ENCODE measurements around the gene UVRAG.

UVRAG gene

DNA sequence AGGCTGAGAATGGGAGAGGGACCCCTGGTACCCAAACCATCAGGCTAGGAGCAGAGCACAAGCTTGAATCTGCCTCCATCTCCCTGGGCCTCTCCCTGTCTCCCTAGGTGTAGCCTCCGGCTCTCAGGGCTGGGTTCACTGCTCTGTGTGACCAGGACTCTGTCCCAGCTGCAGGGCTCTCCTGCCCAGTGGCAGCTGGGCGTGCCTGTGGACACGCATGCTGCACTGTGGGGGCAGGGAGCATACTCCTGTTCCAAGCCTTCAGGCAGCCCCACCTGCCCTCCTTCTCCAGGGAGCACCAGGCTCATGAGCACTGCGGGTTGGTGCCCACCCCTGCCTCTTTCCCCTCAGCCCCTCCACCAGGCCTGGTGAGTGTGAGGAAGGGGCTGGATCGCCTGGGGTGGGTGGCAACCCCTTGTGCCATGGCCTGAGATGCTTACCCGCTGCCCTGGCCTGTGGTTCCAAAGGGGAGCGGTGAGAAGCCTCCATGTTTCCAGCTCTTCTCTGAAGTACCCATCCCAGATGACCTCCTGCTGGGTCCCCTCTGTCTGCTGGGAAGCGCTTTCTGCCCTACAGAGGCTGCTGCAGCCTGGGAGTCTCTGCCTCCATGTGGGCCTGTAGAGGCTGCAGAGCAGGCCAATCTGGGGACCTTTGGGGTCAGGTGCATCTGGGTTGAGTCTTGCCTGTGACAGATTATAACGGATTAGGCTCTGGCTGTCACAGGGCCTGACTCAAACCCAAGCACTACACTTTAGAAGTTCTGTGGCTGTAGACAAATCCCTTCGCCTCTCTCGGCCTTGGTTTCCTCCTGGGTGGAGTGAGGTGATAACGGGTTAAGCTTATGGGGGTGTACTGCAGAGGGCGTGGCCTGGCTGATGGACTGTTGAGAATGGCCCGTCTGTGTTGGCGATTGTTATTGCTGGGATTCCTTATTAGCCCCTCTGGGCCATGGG, 347.6 kb downstream of the UVRAG start:
- DNase-seq (ENCODE audit: low read depth in 2 of 2) = no peak
- no peak overlapping the region for H3K4me3 ChIP-seq (replicated peaks in 1 of 2; ENCODE audit: low read depth in 2 of 2, low read length in 2 of 2)
- TF ChIP-seq, protein P1, sequence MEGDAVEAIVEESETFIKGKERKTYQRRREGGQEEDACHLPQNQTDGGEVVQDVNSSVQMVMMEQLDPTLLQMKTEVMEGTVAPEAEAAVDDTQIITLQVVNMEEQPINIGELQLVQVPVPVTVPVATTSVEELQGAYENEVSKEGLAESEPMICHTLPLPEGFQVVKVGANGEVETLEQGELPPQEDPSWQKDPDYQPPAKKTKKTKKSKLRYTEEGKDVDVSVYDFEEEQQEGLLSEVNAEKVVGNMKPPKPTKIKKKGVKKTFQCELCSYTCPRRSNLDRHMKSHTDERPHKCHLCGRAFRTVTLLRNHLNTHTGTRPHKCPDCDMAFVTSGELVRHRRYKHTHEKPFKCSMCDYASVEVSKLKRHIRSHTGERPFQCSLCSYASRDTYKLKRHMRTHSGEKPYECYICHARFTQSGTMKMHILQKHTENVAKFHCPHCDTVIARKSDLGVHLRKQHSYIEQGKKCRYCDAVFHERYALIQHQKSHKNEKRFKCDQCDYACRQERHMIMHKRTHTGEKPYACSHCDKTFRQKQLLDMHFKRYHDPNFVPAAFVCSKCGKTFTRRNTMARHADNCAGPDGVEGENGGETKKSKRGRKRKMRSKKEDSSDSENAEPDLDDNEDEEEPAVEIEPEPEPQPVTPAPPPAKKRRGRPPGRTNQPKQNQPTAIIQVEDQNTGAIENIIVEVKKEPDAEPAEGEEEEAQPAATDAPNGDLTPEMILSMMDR (IDR thresholded peaks at IDR 0.05; ENCODE audit: low read depth, low read length) = no peak

DNA sequence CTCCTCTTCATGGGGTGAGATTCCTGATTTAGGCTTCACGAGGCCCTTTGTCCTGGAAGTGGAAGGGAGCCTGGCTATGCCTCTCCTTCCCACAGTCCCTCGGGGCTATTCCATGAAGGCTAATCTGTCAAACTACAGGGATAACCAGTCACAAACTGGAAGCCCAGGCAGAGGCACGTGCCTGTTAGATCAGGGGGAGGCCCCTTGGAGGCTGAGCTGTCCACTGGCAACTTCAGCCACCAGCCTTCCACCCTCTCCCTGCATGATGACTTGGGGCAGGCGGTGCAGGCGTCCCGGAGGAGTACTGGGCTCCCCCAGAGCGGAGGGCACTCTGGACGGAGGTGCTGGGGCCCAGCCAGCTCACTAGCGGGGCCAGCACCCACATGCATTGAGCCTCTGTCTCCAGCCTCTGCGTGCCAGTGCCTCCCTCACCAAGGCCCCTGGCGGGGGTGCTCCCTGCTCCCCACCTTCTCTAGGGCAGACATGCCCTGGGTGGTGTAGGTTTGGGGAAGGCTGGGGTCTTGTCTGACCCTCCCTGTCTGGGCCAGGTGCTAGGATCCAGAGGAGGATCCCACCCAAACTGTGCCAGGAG, 348.4 kb downstream of the UVRAG start:
- no peak overlapping the region for H3K4me3 ChIP-seq (replicated peaks in 1 of 2; ENCODE audit: low read depth in 2 of 2, low read length in 2 of 2)
- no peak for DNase-seq (ENCODE audit: low read depth in 2 of 2)
- TF ChIP-seq, protein P1 (IDR thresholded peaks at IDR 0.05; ENCODE audit: low read depth, low read length) = no peak

GRCh38 chr11:76164081-76164480, 349.1 kb downstream of the UVRAG start:
- DNase-seq (ENCODE audit: low read depth in 2 of 2) = no peak
- TF ChIP-seq, protein P1 (IDR thresholded peaks at IDR 0.05; ENCODE audit: low read depth, low read length) = no peak
- no peak overlapping the region for H3K4me3 ChIP-seq (replicated peaks in 1 of 2; ENCODE audit: low read depth in 2 of 2, low read length in 2 of 2)

- no peak for DNase-seq (ENCODE audit: low read depth in 2 of 2)
- H3K4me3 ChIP-seq (replicated peaks in 1 of 2; ENCODE audit: low read depth in 2 of 2, low read length in 2 of 2) = no peak overlapping the region
- TF ChIP-seq, protein P1 (IDR thresholded peaks at IDR 0.05; ENCODE audit: low read depth, low read length) = no peak
Measured at GRCh38 chr11:76164861-76165751, 350.1 kb downstream of the UVRAG start.

DNA sequence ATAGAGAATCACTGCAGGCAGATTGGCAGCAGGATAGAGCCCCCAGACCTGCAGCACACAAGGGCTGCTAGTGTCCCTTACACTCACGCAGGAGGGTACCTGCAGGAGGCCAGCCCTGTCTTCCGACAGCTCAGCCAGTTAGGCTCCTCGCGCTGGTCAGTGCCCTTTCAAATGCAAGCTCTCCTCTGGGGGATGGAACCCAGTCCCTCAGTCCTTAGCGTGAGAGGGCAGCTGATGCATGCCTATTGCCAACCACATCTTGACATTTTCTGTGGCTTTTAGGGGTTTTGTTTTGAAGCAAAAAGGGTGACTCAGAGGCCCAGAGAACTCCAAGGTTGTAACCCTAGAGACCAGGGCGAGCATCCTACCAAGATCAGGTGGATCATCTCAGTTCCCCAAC, 351.3 kb downstream of the UVRAG start:
- DNase-seq (ENCODE audit: low read depth in 2 of 2) = no peak
- TF ChIP-seq, protein P1 (IDR thresholded peaks at IDR 0.05; ENCODE audit: low read depth, low read length) = no peak

DNA sequence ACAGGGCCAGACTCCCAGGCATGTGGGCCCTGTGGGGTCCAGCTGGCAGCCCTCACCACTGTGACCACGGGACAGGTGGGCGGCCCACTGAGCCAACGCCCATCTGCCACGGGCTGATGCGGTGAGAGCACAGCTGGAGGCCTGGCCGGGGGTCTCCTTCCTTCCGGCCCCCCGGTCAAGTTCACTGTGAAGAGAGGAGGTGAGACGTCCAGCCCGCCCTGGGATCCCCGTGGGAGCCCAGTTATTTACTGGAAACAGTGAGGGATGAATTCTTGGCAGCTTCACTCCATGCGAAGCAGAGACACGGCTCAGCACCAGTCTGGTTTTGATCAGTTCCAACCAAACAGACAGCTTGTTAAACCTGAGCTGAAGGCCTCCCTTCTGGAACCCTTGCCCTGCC, 352.6 kb downstream of the UVRAG start:
- no peak overlapping the region for H3K4me3 ChIP-seq (replicated peaks in 1 of 2; ENCODE audit: low read depth in 2 of 2, low read length in 2 of 2)
- peak in 1 of 2 donors; percentile 52 for DNase-seq (ENCODE audit: low read depth in 2 of 2)
- TF ChIP-seq, protein P1 (IDR thresholded peaks at IDR 0.05; ENCODE audit: low read depth, low read length) = no peak

More for the DNA sequence above, 351.3 kb downstream of the UVRAG start:
- H3K4me3 ChIP-seq (replicated peaks in 1 of 2; ENCODE audit: low read depth in 2 of 2, low read length in 2 of 2) = no peak overlapping the region

Data from cardiac fibroblast (primary cell).